ENCODE results near the gene DAB2IP.

The DAB2IP gene

DNA sequence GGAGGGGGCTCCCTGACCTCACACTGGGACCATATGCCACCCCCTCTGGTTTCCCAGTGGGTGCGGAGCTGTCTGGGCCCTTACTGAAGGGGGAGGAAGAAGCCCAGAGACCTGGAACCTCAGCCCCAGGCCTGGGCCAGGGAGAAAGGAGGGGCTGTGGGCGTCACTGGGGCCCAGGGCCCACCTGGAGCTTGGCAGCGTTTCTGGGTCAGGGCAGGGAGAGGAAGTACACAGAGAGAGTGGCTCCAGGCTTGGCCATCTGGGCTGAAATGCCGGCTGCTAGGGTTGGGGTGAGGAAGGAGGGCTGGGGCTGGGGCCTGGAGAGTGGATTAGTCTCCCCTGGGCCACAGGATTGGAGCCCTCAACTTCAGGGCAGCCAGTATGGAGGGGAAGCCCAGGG lies 6.4 kb upstream of the DAB2IP start:
- DNase-seq (ENCODE audit: low spot score), result peak; percentile 47

DNA sequence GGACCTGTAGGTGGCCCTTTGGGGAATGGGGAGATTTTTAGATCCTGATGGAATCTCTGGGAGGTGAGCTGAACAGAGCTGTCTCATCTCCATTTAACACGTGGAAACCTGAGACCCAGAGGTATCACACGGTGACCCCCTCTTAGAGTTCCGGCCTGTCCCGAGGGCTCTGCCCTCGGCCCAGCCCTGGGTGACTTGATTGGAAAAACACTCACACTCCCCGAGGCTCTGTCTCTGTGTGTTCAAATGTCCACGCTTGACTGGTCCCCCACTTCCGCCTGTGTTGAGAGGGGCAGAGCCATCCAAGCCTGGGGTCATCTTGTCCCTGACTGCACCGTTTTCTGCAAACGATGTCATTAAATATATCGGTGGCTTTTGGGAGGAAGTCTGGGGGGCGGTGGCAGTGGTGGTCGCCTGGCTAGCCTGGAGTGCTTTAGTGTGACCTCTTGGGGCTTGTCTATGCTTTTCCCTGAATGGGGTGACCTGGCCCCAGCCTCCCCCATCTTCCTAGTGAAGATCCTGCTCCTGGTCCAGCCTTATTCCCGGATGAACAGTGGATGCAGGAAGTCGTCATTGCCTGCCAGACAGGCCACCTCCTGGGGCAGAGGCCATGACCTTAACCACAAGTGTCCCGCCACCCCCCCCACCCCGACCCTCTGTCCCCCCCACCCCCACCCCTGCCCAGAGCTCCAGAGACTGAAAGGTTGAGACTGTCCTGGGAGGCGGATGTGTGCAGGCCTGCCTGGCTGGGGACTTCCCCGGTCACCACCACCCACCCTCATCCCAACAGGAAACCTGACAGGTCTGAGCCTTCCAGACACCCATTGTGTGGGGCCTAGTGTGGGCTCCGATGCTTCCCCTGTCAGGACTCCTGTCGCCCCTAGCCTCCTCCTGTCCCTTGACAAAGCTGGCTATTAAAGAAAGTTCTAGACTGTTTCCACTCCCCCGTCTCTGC lies 5.3 kb upstream of the DAB2IP start:
- DNase-seq (ENCODE audit: low spot score), result no peak

- no peak for DNase-seq (ENCODE audit: low spot score)
Measured at GRCh38 chr9:121646992-121647391, 4.4 kb upstream of the DAB2IP start.

DNA sequence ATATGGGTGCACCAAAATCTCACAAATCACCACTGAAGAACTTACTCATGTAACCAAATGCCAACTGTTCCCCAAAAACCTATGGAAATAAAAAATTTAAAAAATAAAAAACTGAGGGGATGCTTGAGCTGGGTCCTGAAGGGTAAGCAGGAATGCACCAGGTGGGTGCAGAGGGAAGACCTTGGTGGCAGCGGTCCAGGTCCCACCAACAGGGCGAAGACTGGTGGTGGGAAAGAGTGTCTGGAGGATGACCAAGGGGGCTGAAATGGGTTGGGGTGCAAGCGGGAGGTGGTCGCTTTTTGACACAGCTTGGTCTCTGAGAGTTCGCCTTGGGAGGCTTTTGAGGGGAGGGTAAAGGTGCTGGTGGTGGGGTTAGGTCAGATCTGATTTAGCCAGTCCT lies 3.3 kb upstream of the DAB2IP start:
- DNase-seq (ENCODE audit: low spot score), result no peak

DNA sequence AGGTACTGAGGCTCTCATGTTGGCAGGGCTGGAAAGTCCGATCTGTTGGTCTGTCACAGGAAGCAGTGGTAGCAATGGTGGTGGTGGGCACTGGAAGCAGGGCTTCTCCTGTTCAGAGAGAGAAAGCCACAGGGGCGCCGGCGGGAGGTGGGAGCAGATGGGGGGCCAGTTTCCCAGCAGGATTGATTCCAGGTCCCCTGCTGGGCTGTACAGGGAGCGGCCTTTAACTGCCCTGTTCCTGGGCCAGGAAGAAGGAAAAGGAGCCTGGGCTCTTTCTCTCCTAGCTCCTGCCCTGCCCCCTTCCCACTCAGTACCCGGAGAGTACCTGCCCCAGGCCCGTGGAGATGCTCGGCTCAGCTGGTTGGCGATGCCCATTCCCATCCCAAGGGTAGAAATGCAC lies 2.6 kb upstream of the DAB2IP start:
- no peak for DNase-seq (ENCODE audit: low spot score)

- DNase-seq (ENCODE audit: low spot score), result no peak
Measured at GRCh38 chr9:121649476-121650216, 1.8 kb upstream of the DAB2IP start.

- DNase-seq (ENCODE audit: low spot score), result no peak
Measured at GRCh38 chr9:121650217-121651007, 1.0 kb upstream of the DAB2IP start.

GRCh38 chr9:121651008-121651294 lies 483 bp upstream of the DAB2IP start:
- DNase-seq (ENCODE audit: low spot score), result no peak

GRCh38 chr9:121652021-121652837 lies 795 bp downstream of the DAB2IP start:
- DNase-seq (ENCODE audit: low spot score), result no peak

DNA sequence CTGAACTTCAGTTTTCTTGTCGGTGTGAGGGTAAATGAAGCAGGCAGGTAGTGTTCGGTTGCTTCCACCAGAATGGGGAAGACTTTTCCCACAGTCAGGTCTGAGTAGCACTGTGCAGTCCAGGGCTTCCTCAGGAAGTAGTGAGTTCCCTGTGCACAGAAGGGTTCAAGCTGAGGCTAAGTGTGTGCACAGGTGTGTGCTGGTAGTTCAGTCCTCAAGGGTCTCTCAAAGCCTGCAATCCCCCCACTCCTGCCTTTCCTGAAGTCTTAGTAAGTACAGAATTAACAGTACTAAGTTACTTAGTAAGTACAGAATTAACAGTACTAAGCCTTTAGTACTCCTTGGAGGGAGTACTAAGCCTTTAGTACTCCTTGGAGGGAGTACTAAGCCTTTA lies 1.4 kb downstream of the DAB2IP start:
- DNase-seq (ENCODE audit: low spot score), result no peak

DNA sequence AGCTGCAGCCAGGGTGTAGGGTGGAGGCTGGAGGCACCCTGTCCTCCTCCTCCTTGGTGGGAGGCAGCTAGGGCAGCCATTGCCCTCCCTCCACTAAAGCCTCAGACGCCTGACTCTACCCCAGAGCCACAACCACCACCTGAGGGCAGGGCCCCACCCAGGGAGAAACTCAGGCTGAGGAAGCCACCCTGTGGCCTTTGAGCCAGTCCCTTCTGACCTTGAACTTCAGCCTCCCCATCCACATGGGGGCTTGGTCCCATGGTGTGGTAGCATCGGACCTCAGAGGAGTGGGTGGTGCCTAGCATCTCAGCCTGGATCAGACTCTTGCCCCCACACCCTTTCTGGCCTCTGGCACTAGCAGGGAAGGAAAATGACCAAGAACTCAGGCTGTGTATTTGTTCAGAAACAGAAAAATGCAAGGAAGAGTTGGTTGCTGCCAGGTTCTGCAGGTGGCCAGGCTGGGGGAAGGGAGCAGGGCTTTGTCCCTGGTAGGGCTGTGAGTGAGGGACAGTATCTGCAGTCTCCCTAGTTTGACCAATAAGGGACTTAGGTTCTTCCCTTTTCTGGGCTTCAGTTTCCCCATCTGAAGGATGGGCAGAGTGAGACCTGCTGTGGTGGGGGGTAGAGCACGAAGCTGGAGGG lies 3.2 kb downstream of the DAB2IP start:
- no peak for DNase-seq (ENCODE audit: low spot score)

DNA sequence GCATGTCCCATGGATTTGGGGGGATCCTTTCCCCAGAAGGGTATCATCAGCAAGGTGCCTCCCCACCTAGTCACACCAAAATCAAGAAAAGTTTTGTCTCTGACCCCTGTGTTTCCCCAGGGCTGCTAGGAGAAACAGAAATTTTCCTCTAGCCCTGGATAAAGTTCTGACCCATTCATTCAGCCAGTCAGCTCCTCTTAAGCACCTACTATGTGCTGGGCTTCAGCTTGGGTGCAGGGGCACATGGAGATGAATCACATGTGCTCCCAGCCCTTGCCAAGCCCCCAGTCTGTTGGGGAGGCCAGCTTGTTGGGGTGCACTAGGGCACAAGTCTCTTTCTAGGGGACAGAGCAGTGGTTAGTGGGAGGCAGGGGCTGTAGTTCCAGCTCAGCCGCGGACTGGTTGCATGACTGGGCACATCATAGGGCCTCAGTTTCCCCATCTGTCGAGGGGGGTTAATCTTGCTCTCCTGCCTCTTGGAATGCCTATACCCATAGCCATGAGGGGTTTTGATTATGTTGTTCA lies 3.9 kb downstream of the DAB2IP start:
- DNase-seq (ENCODE audit: low spot score), result no peak

DNA sequence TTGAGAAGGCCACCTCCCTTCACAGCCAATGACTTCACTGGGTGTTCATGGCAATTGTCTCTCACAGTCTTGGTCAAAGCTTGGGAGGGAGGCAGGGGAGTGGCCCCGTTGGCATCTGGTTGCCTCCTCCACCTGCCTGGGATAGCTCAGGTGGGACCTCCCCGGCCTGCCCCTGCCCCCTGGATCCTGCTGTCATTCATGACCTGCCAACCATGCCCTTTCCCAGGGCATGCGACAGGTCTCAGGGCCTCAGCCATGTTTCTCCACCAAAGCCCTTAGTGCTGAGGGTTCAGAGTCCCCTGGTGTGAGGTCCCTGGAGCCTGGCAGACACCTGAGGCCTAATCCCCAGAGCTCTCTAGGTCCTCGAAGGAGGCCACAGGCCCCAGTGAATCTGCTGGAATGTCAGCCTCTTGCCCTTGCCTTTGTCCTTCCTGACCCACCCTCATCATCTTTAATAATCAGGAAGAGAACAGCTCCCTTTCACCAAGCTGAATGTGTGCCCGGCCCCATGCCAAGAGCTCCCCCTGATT lies 5.6 kb downstream of the DAB2IP start:
- DNase-seq (ENCODE audit: low spot score), result no peak

- DNase-seq (ENCODE audit: low spot score), result no peak
Measured at GRCh38 chr9:121658166-121658565, 6.7 kb downstream of the DAB2IP start.

DNA sequence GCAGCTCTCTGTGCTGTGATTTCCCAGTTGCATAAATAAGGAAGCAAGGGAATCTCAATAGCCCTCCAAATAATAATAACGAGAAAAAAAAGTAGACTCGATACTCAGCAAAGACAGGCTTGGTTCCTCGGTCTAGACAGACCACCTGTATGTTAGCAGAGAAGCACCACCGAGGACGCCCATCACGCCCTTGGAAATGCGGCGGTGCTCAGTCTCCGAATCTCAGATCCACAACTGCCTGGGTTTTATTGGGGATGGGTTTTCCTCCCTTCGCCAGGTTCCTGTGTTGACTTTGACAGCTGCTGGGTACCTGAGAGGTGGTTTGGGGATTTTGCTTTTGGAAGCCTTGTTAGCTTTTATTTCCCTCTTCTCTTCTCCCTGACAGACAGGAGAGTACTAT lies 7.2 kb downstream of the DAB2IP start:
- no peak for DNase-seq (ENCODE audit: low spot score)

- no peak for DNase-seq (ENCODE audit: low spot score)
Measured at GRCh38 chr9:121660367-121660766, 8.9 kb downstream of the DAB2IP start.

GRCh38 chr9:121660876-121661275 lies 9.4 kb downstream of the DAB2IP start:
- DNase-seq (ENCODE audit: low spot score), result no peak

GRCh38 chr9:121661328-121661727 lies 9.9 kb downstream of the DAB2IP start:
- no peak for DNase-seq (ENCODE audit: low spot score)

DNA sequence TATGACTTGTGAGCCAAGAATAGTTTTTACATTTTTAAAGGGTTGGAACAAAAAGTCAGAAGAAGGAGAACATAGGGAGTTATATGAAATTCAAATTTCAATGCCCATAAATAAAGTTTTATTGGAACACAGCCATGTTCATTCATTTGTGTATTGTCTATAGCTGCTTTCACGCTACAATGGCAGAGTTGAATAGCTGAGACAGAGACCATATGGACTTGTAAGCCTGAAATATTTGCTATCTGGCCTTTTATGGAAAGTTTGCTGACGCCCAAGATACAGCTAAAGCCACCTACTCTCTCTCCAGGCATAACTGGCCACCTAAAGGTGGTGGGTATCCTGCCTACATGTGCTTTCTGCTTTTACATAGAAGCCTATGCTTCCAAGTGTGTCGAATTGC lies 10.9 kb downstream of the DAB2IP start:
- DNase-seq (ENCODE audit: low spot score), result no peak

DNA sequence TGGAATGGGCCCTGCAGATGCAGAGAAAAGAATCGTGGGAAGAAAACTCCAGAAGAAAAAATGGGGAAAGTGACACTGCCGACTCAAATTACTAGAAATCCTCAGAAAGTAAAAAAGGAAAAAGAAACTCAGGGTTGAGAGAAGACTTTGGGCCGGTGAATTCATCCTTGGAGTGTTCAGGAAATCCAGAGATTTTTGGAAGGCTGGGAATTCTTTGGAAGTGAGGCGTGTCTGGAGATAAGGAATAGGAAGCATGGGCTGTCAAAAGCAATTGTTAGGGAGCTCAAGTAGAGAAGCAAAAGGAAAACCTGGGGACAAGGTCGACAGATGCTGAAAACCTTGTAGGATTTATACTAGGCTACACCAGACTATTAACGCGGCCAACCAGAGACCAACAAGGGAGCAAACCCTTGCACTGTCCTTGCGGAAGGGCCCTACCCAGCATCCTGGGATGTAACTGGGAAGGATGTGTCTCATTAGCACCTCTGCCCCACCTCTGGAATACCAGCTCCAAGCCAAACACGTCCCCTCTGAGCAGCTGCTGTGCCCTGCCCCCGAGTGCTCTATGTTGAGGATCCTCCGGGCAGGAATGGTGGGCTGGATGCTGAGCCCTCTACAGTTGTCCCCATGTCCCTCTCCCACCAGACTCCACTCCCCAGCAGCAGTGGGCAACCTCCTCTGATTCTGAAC lies 11.6 kb downstream of the DAB2IP start:
- DNase-seq (ENCODE audit: low spot score), result no peak

Data from globus pallidus (tissue), 1 donor.